T-cell (primary cell): ENCODE results near the gene AMZ1. TPM values are rescaled to one million over a fixed set of nuclear protein-coding genes. Genes with fewer than 3 reads are reported as not detected.
"Not testable (repeated sequence)": the region's sequence is repeated elsewhere in the genome, so short reads cannot be mapped to it uniquely, and the experiment has no call there.

Experiments used
- ATAC-seq, 4 experiments: fragments of 200-7000 bp in 3 of 4; fragments of 150-1000 bp in 1 of 4; cut with Tn5 transposase; replicated peaks in 1 of 4; 1 replicate in 3 of 4; 2 replicates in 1 of 4; pipeline ENCODE4 v1.10.0; 2021; ENCODE audit warnings: moderate library complexity in 3 of 4, mild to moderate bottlenecking in 2 of 4, moderate number of reproducible peaks in 1 of 4
- CTCF ChIA-PET, 2 donors: fragments of 300-600 bp; sonication (Branson Sonifier 250); formaldehyde crosslinking; loops; one replicate each; lab custom pipeline; 2022; ENCODE audit warnings: antibody characterized with exemption in 2 of 2; lab: Charles Lee
- POLR2A ChIA-PET, 2 donors: fragments of 300-600 bp; sonication (Branson Sonifier 250); formaldehyde crosslinking; loops; one replicate each; lab custom pipeline; 2022; ENCODE audit warnings: antibody characterized with exemption in 2 of 2; lab: Charles Lee
- DNase-seq, 35 experiments: peaks; one replicate each; pipeline versions ENCODE4 v3.0.0 to v3.0.0-alpha.2; 2013 to 2023
- H3K27ac ChIP-seq: one replicate; pipeline ENCODE4 v1.5.1; 2013; ENCODE audit warnings: low read length
- H3K27me3 ChIP-seq, 2 experiments: replicated peaks in 1 of 2; 1 replicate in 1 of 2; 2 replicates in 1 of 2; pipeline versions ENCODE4 v1.6.1 to v1.7.0; 2013; ENCODE audit warnings: low read length in 1 of 2, mixed read lengths in 1 of 2; ENCODE audit not compliant: control insufficient read depth in 2 of 2, insufficient read depth in 2 of 2; ENCODE audit errors: extremely low read depth in 1 of 2
- H3K36me3 ChIP-seq, 2 donors: 1 replicate in 1 of 2; 2 replicates in 1 of 2; pipeline versions ENCODE4 v1.6.1 to v1.7.0; 2013; ENCODE audit warnings: low read length in 1 of 2; ENCODE audit not compliant: control insufficient read depth in 2 of 2, insufficient read depth in 1 of 2; ENCODE audit errors: extremely low read depth in 1 of 2
- H3K4me1 ChIP-seq, 2 experiments: 1 replicate in 1 of 2; 2 replicates in 1 of 2; pipeline versions ENCODE4 v1.6.1 to v1.7.0; 2013; ENCODE audit warnings: low read length in 2 of 2, mixed read lengths in 1 of 2; ENCODE audit not compliant: insufficient read depth in 2 of 2, control insufficient read depth in 1 of 2; ENCODE audit errors: extremely low read depth in 1 of 2
- H3K4me3 ChIP-seq, 2 donors: 1 replicate in 1 of 2; 2 replicates in 1 of 2; pipeline versions ENCODE4 v1.5.1 to v1.7.0; 2013; ENCODE audit warnings: mild to moderate bottlenecking in 2 of 2, low read length in 1 of 2, moderate library complexity in 1 of 2; ENCODE audit not compliant: control insufficient read depth in 1 of 2; ENCODE audit errors: extremely low read depth in 1 of 2
- H3K9me3 ChIP-seq: 2 replicates; pipeline ENCODE4 v1.7.0; 2013
- H3K27ac Mint-ChIP-seq, 2 donors: one replicate each; pipeline ENCODE4 v1.8.0; 2020 to 2021; ENCODE audit warnings: mild to moderate bottlenecking in 2 of 2, mixed read lengths in 2 of 2
- H3K27me3 Mint-ChIP-seq, 2 donors: one replicate each; pipeline ENCODE4 v1.8.0; 2021 to 2022; ENCODE audit warnings: mixed read lengths in 2 of 2
- H3K36me3 Mint-ChIP-seq: one replicate; pipeline ENCODE4 v1.8.0; 2021; ENCODE audit warnings: mixed read lengths
- H3K4me1 Mint-ChIP-seq, 3 donors: one replicate each; pipeline ENCODE4 v1.8.0; 2020 to 2022; ENCODE audit warnings: mixed read lengths in 3 of 3, mild to moderate bottlenecking in 1 of 3
- H3K4me3 Mint-ChIP-seq, 3 donors: one replicate each; pipeline ENCODE4 v1.8.0; 2020 to 2022; ENCODE audit warnings: mild to moderate bottlenecking in 3 of 3, mixed read lengths in 3 of 3, moderate library complexity in 3 of 3
- H3K9me3 Mint-ChIP-seq, 3 donors: one replicate each; pipeline ENCODE4 v1.8.0; 2020 to 2022; ENCODE audit warnings: mixed read lengths in 3 of 3
- WGBS: methylation state at CpG from one replicate; pipeline ENCODE4 v1.1.5; 2013; ENCODE audit warnings: missing lambda C conversion rate; ENCODE audit not compliant: insufficient coverage; 5-methylcytosine and 5-hydroxymethylcytosine counted together
- total RNA-seq, 35 experiments: library from RNA in 6 of 35; stranded (reverse) in 6 of 35; fragments of 120-200 nt in 1 of 35; gene quantifications; one replicate each; pipeline versions ENCODE4 v1.2.1 to v1.2.4 and lab custom pipeline; 2013 to 2026

AMZ1 gene
- total RNA-seq, 5 donors from 2014 or later (not counting 1 experiment from before 2014, with no cell fraction given): 0.09 to 0.79 (median 0.30) TPM

DNA sequence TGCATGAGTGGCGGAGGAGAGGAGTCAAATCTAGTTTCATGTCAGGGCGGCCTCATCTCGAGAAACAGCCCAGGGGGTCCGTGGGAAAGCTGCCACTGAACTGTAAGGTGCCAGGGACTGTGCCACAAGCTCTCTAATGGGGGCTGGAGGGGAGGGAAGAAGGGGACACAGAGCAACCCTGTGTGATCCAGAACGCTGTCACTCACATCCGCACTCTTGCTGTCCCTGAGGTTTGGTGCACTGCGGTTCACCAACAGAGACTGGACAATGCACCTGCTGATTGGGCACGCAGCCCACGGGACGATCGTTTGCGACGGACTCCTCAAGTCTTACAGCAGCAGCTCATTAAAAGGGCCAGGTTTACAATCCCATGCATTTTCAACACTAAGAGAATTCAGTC lies 47.7 kb downstream of the AMZ1 start:
- Histone ChIP-seq H3K4me3 (no peak overlapping the region), H3K9me3 (no peaks in the 10 kb centered on the region), H3K27me3 (no peaks in the 10 kb centered on the region), H3K27ac (no peak overlapping the region), H3K36me3 (peaks cover 4 to 7% of the 10 kb centered on the region in 2 donors), H3K4me1 (peaks cover 3 to 13% of the 10 kb centered on the region in 2 experiments)
- DNase-seq (no peak), ATAC-seq (no peak)
- CTCF ChIA-PET: no interaction called here
- Mint-ChIP-seq H3K36me3 (peaks cover 31% of the 10 kb centered on the region), H3K27ac (no peak overlapping the region), H3K4me1 (peaks cover 22 to 33% (median 28%) of the 10 kb centered on the region in 3 donors), H3K4me3 (peak overlapping the region in 1 of 3 donors; percentile 66), H3K27me3 (no peaks in the 10 kb centered on the region), H3K9me3 (no peaks in the 10 kb centered on the region)
- 83% methylated on average over 7 of the region's 13 CpGs for WGBS
- POLR2A ChIA-PET: interaction anchor here in 1 of 2 donors (0.6 kb wide), 1 partner anchor 97 kb away, joined by 3 read pairs; no protein-coding TSS in a partner anchor

DNA sequence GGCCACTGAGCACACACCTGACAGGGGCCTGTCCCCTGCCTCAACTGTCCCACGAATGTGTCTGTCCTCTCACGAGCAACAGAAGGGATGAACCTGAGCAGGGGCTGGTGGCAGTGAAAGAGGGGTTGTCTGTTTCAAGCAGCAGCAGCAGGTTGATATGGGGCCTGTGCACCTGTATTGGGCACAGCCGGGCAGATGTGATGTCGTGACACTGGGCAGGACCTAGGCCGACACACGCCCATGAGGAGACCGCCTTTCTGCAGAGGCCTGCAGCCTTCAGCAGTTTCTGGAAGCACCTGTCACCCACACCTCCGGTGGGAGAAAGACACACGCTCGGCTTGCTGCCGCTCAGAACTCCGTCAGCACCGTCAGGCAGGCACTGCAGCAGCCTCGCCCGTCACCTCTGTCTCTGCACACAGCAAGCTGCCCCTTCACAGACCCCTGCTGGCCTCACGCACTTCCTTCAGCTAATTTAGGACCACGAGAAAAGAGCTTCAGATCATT lies 48.5 kb downstream of the AMZ1 start:
- peaks cover under 1 to 4% of the 10 kb centered on the region in 2 donors for H3K36me3 ChIP-seq
- no peaks in the 10 kb centered on the region for H3K27me3 ChIP-seq
- CTCF ChIA-PET: no interaction called here
- POLR2A ChIA-PET: no interaction called here
- H3K27me3 Mint-ChIP-seq: no peaks in the 10 kb centered on the region
- ATAC-seq (no peak), DNase-seq (peak in 1 of 35 experiments; percentile 9)
- H3K4me1 ChIP-seq: peaks cover 3 to 13% of the 10 kb centered on the region in 2 experiments
- H3K9me3 ChIP-seq: no peaks in the 10 kb centered on the region
- peaks cover 24% of the 10 kb centered on the region for H3K36me3 Mint-ChIP-seq
- H3K4me3 Mint-ChIP-seq: no peak overlapping the region
- 76% methylated on average over 15 of the region's 17 CpGs for WGBS
- no peaks in the 10 kb centered on the region for H3K9me3 Mint-ChIP-seq
- no peak overlapping the region for H3K4me3 ChIP-seq
- H3K27ac ChIP-seq: no peak overlapping the region
- H3K27ac Mint-ChIP-seq: no peak overlapping the region
- H3K4me1 Mint-ChIP-seq: peaks cover 22 to 33% (median 28%) of the 10 kb centered on the region in 3 donors

DNA sequence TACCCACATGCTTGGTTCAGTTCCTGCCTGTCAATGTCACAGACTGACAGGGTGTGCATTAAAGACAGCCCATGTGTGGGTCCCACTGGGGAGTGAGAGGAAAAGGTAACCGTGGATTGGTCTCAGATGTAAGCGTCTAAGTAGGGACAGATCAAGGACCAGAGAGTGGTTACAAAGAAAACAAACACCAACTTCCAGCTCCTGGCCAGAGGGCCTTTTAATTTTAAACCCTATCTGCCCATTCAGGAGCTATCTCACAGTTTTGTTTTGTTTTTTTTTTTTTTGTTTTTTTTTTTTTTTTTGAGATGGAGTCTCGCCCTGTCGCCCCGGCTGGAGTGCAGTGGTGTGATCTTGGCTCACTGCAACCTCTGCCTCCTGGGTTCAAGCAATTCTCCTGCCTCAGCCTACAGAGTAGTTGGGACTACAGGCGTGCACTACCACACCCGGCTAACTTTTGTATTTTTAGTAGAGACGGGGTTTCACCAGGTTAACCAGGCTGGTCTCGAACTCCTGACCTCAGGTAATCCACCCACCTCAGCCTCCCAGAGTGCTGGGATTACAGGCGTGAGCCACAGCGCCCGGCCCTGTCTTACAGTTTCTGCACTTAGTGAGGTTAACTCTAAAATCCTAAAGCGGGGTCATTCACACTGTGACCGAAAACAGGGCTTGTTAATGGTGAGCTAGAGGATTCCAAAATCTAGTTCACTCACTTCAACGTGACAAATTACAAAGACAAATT lies 49.2 kb downstream of the AMZ1 start:
- CTCF ChIA-PET, H3K9me3 Mint-ChIP-seq, POLR2A ChIA-PET, H3K27me3 ChIP-seq, H3K9me3 ChIP-seq, H3K27ac ChIP-seq, H3K36me3 ChIP-seq, H3K27me3 Mint-ChIP-seq, ATAC-seq, H3K4me3 Mint-ChIP-seq, H3K27ac Mint-ChIP-seq, H3K4me3 ChIP-seq: not testable (repeated sequence)
- 100% methylated on average over 3 of the region's 15 CpGs for WGBS
- Mint-ChIP-seq H3K36me3 (peaks cover 17% of the 10 kb centered on the region), H3K4me1 (peaks cover 22 to 33% (median 28%) of the 10 kb centered on the region in 3 donors)
- peaks cover 3 to 13% of the 10 kb centered on the region in 2 experiments for H3K4me1 ChIP-seq
- peak in 1 of 35 experiments; percentile 8 for DNase-seq

DNA sequence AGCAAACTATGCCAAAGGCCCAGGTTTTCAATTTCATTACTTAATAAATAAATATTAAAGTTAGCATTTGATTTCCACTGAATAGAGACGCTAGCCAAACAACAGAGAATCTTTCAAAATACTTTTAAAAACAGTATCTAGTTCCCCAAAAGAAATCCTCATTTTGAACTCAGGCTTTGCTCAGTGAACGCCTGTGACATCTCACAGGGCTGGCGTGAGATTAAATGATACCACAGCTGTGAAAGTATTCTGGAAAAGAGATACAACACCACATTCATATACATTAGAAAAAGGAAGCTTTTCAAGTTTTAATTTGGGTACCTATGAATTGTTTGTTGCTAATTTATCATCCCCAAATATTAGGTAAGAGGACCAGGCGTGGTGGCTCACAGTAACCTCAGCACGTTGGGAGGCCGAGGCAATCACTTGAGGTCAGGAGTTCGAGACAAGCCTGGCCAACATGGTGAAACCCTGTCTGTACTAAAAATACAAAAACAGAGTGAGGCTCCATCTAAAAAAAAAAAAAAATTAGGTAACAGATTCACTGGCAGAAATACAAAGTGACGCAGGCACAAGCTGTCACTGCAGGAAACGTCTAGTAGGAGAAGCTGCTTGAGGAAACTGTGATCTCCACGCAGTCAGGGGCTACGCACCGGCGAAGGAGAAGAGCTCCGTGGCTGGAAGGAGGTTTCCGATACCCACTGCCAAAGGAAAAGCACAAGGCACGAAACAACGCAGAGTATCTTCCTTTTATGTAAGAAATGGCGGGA lies 50.0 kb downstream of the AMZ1 start:
- Mint-ChIP-seq H3K9me3 (no peaks in the 10 kb centered on the region), H3K27me3 (no peaks in the 10 kb centered on the region), H3K4me1 (peaks cover 20 to 33% (median 28%) of the 10 kb centered on the region in 3 donors), H3K27ac (no peak overlapping the region), H3K4me3 (no peak overlapping the region), H3K36me3 (peaks cover 16% of the 10 kb centered on the region)
- Histone ChIP-seq H3K4me3 (no peak overlapping the region), H3K4me1 (peaks cover 3 to 13% of the 10 kb centered on the region in 2 experiments), H3K36me3 (peaks cover 0 to 4% of the 10 kb centered on the region in 2 donors), H3K27me3 (no peaks in the 10 kb centered on the region), H3K9me3 (no peaks in the 10 kb centered on the region), H3K27ac (no peak overlapping the region)
- ChIA-PET POLR2A (no interaction called here), CTCF (interaction anchor here in 1 of 2 donors (0.7 kb wide), 1 partner anchor 288 kb away, joined by 5 read pairs; no protein-coding TSS in a partner anchor)
- DNase-seq (peak in 1 of 35 experiments; percentile 14), ATAC-seq (peak in 1 of 4 experiments; percentile 62)
- WGBS: 71% methylated on average over 9 of the region's 18 CpGs

GRCh38 chr7:2738766-2739549 lies 51.0 kb downstream of the AMZ1 start:
- Mint-ChIP-seq H3K4me1 (peaks cover 19 to 31% (median 26%) of the 10 kb centered on the region in 3 donors), H3K36me3 (peaks cover 16% of the 10 kb centered on the region), H3K9me3 (no peaks in the 10 kb centered on the region), H3K27me3 (no peaks in the 10 kb centered on the region), H3K4me3 (no peak overlapping the region), H3K27ac (no peak overlapping the region)
- DNase-seq: peak in 2 of 35 experiments; percentile 3 to 10
- POLR2A ChIA-PET: no interaction called here
- no peak for ATAC-seq
- Histone ChIP-seq H3K4me1 (peaks cover 3 to 13% of the 10 kb centered on the region in 2 experiments), H3K9me3 (no peaks in the 10 kb centered on the region), H3K27me3 (no peaks in the 10 kb centered on the region), H3K36me3 (no peaks in the 10 kb centered on the region), H3K27ac (no peak overlapping the region), H3K4me3 (no peak overlapping the region)
- CTCF ChIA-PET: interaction anchor here in 1 of 2 donors (0.7 kb wide), 1 partner anchor 289 kb away, joined by 5 read pairs; no protein-coding TSS in a partner anchor
- 90% methylated on average over 14 of the region's 19 CpGs for WGBS
